A673 (cell line): Measurements from ENCODE around the gene LPXN. TPM values are rescaled to one million over a fixed set of nuclear protein-coding genes. Genes with fewer than 3 reads are reported as not detected.

Source experiments
- BruUV-seq: library from RNA; stranded (reverse); fragments of 400-500 nt; replicated peaks from 2 replicates; lab custom pipeline; 2021; lab: Mats Ljungman, UMichigan
- CTCF ChIA-PET: fragments of 300-600 bp; sonication (Branson Sonifier 250); formaldehyde crosslinking; loops from one replicate; lab custom pipeline; 2022; ENCODE audit warnings: antibody characterized with exemption; lab: Charles Lee
- POLR2A ChIA-PET: fragments of 300-600 bp; sonication (Branson Sonifier 250); formaldehyde crosslinking; loops from one replicate; lab custom pipeline; 2022; ENCODE audit warnings: antibody characterized with exemption; ENCODE audit not compliant: low non-redundant PET; lab: Charles Lee
- DNase-seq: peaks from one replicate; pipeline ENCODE4 v3.0.0-alpha.2; 2015; ENCODE audit warnings: low spot score
- H3K27ac ChIP-seq: fragments of 200-600 bp; sonication (generic); 2 replicates; pipeline ENCODE4 v1.5.1; 2016; ENCODE audit warnings: mixed run types, low read depth, mild to moderate bottlenecking, mixed read lengths, antibody characterized with exemption, low read length; ENCODE audit not compliant: poor library complexity, severe bottlenecking
- H3K27me3 ChIP-seq: fragments of 200-600 bp; sonication (generic); replicated peaks from 2 replicates; pipeline ENCODE4 v1.6.1; 2017; ENCODE audit warnings: mixed run types, low read depth, mild to moderate bottlenecking, mixed read lengths, antibody characterized with exemption, low read length; ENCODE audit not compliant: insufficient read depth, poor library complexity
- H3K36me3 ChIP-seq: fragments of 200-600 bp; sonication (generic); 2 replicates; pipeline ENCODE4 v1.6.1; 2016; ENCODE audit warnings: mixed run types, mild to moderate bottlenecking, mixed read lengths, antibody characterized with exemption, low read length; ENCODE audit not compliant: insufficient read depth, poor library complexity, severe bottlenecking
- H3K4me1 ChIP-seq: fragments of 200-600 bp; sonication (generic); 2 replicates; pipeline ENCODE4 v1.6.1; 2017; ENCODE audit warnings: mixed run types, mild to moderate bottlenecking, mixed read lengths, antibody characterized with exemption, low read length; ENCODE audit not compliant: insufficient read depth, poor library complexity, severe bottlenecking
- H3K4me3 ChIP-seq: fragments of 200-600 bp; sonication (generic); 2 replicates; pipeline ENCODE4 v1.5.1; 2016; ENCODE audit warnings: low read depth, mixed run types, mild to moderate bottlenecking, mixed read lengths, low read length; ENCODE audit not compliant: poor library complexity, severe bottlenecking
- H3K9me3 ChIP-seq: fragments of 200-600 bp; sonication (generic); 2 replicates; pipeline ENCODE4 v1.6.1; 2016; ENCODE audit warnings: mixed run types, low read depth, mild to moderate bottlenecking, mixed read lengths, antibody characterized with exemption, low read length; ENCODE audit not compliant: poor library complexity, severe bottlenecking
- EZH2 ChIP-seq: fragments of 200-600 bp; sonication (generic); IDR thresholded peaks from 2 replicates; pipeline ENCODE4 v1.6.1; 2017; ENCODE audit warnings: borderline replicate concordance, low read depth, mild to moderate bottlenecking, mixed read lengths, antibody characterized with exemption, low read length; ENCODE audit not compliant: poor library complexity, severe bottlenecking
- intact Hi-C: fragments of 100-400 bp; cut with micrococcal nuclease; formaldehyde crosslinking; loops from one replicate; pipeline ENCODE4 v1.10.0; 2022; ENCODE audit not compliant: unreplicated experiment
- total RNA-seq: library from RNA; stranded (reverse); gene quantifications from 2 replicates; pipeline ENCODE4 v1.2.3, GENCODE V29; 2021
- TF ChIP-seq, protein P1 (sequence below): fragments of 300-800, 200-600 bp; sonication (generic); conservative IDR thresholded peaks from 2 replicates; pipeline ENCODE4 v1.5.1; 2017; ENCODE audit warnings: low read depth, mild to moderate bottlenecking, antibody characterized with exemption, low read length, moderate library complexity, mixed read lengths

Gene LPXN
- total RNA-seq, 1 experiment from 2014 or later: 3.3 TPM

DNA sequence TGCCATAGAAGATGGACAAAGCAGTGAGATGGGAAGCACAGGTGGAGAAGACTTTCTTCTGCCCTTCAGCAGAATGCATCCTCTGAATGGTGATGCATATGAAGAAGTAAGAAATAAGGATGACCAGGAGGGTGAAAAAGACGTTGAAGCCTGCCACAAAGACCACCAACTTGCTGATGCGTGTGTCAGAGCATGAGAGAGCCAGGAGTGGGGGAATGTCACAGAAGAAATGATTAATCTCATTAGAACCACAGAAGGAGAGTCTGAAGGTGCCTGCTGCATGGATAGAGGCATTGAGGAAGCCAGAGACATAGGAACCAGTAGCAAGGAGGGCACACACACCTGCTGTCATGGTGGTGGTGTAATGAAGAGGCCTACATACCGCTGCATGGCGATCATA is 68.3 kb downstream of the LPXN start:
- TF ChIP-seq, protein P1, sequence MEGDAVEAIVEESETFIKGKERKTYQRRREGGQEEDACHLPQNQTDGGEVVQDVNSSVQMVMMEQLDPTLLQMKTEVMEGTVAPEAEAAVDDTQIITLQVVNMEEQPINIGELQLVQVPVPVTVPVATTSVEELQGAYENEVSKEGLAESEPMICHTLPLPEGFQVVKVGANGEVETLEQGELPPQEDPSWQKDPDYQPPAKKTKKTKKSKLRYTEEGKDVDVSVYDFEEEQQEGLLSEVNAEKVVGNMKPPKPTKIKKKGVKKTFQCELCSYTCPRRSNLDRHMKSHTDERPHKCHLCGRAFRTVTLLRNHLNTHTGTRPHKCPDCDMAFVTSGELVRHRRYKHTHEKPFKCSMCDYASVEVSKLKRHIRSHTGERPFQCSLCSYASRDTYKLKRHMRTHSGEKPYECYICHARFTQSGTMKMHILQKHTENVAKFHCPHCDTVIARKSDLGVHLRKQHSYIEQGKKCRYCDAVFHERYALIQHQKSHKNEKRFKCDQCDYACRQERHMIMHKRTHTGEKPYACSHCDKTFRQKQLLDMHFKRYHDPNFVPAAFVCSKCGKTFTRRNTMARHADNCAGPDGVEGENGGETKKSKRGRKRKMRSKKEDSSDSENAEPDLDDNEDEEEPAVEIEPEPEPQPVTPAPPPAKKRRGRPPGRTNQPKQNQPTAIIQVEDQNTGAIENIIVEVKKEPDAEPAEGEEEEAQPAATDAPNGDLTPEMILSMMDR: no peak
- TF ChIP-seq EZH2: no peak
- BruUV-seq: no TSS peak
- intact Hi-C loops: no loop called here
- no peaks in the 10 kb centered on the region for H3K36me3 ChIP-seq
- H3K9me3 ChIP-seq: no peaks in the 10 kb centered on the region
- H3K4me3 ChIP-seq: no peak overlapping the region
- no peaks in the 10 kb centered on the region for H3K27me3 ChIP-seq
- no peaks in the 10 kb centered on the region for H3K4me1 ChIP-seq
- CTCF ChIA-PET: no interaction called here
- DNase-seq: no peak
- POLR2A ChIA-PET: no interaction called here
- H3K27ac ChIP-seq: no peak overlapping the region

DNA sequence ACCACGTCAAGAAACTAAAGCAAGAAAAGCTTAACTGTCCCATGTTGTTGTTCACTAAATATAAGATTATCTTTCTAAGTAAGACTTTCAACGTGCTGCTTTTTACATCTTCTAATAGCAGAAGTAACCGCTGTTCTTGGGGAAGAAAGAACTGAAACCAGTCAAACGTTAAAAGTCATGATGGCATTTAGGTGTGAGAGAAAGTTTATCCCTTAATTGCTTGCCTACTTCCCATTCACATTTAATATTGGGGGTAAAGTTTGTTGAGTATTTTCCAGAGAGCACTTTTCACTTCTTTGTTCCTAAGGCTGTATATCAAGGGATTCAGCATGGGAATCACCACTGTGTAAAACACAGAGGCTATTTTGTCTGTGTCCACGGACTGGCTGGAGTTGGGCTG is 68.7 kb downstream of the LPXN start:
- Histone ChIP-seq H3K9me3 (no peaks in the 10 kb centered on the region), H3K4me1 (no peaks in the 10 kb centered on the region), H3K27me3 (no peaks in the 10 kb centered on the region), H3K36me3 (no peaks in the 10 kb centered on the region), H3K4me3 (no peak overlapping the region), H3K27ac (no peak overlapping the region)
- ChIA-PET POLR2A (no interaction called here), CTCF (no interaction called here)
- BruUV-seq: no TSS peak
- no peak for DNase-seq
- intact Hi-C loops: no loop called here
- TF ChIP-seq, protein P1: no peak
- TF ChIP-seq EZH2: no peak

DNA sequence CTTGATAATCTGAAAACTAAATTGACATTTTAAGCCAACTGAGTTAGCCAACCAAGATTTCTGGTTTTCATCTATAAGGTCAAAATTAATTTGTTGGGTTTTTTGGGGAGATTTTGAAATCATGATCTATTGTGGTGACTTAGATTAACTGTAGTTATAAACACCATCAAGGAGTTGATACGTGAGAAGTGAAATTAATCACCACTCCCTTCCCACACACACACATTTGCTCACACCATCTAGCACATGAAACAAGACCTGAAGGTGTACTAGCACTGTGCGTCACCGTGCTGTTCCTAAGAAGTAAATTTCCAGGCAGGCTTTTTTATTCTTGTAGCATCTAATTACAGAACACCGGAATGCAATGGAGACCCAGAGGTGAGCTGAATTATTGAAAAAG is 69.8 kb downstream of the LPXN start:
- no peak for DNase-seq
- H3K4me3 ChIP-seq: no peak overlapping the region
- H3K27ac ChIP-seq: no peak overlapping the region
- BruUV-seq: no TSS peak
- peaks cover 7% of the 10 kb centered on the region for H3K27me3 ChIP-seq
- intact Hi-C loops: no loop called here
- ChIA-PET POLR2A (no interaction called here), CTCF (no interaction called here)
- TF ChIP-seq EZH2: no peak
- TF ChIP-seq, protein P1: no peak
- no peaks in the 10 kb centered on the region for H3K36me3 ChIP-seq
- H3K9me3 ChIP-seq: no peaks in the 10 kb centered on the region
- H3K4me1 ChIP-seq: no peaks in the 10 kb centered on the region
